ENCODE measurements around the gene NAV1.

DNA sequence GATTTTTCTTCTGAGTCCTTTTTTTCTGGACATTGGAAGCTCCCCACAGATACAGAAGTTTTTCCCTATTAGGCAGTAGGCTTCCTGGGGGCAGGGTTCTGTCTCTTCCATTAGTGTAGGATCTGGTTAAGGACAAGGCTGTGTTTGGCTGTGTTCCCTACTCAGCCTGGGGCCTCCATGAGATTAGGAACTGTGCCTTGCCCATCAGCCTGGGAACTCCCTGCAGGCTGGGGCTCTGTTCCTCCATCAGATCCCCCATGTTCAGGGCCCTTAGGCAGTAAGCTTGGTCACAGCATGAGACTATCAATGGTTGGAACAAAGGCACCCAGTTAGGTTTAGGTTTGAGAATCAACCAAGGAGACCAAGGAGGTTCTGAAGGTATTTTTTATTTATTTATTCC is 22.7 kb downstream of the NAV1 start:
- TF ChIP-seq POLR2AphosphoS5 (IDR thresholded peaks at IDR 0.05; ENCODE audit: low read depth, low read length) (no peak), POLR2A (IDR thresholded peaks at IDR 0.05; ENCODE audit: low read depth, low read length) (no peak), TAF1 (IDR thresholded peaks at IDR 0.05; ENCODE audit: low read depth, low read length) (no peak), POU2F2 (IDR thresholded peaks at IDR 0.05; ENCODE audit: low read depth, low read length) (no peak), PAX5 (IDR thresholded peaks at IDR 0.05; ENCODE audit: insufficient read depth, low read length, severe bottlenecking) (no peak), SPI1 (IDR thresholded peaks at IDR 0.05; ENCODE audit: low read depth, low read length) (no peak)

All from GM12891 (cell line).